Osteoblast (primary cell): ENCODE results near the gene VIT. TPM values are rescaled to one million over a fixed set of nuclear protein-coding genes. Genes with fewer than 3 reads are reported as not detected.

Experiments
- DNase-seq: peaks from one replicate; pipeline ENCODE4 v3.0.0; 2011; ENCODE audit warnings: low spot score, mixed read lengths; ENCODE audit not compliant: insufficient read length; ENCODE audit errors: missing footprints
- H2AFZ ChIP-seq: 2 replicates; pipeline ENCODE4 v1.6.0; 2011; ENCODE audit warnings: mild to moderate bottlenecking, low read length
- H3K27ac ChIP-seq: 2 replicates; pipeline ENCODE4 v1.5.1; 2011; ENCODE audit warnings: mild to moderate bottlenecking, low read depth, low read length, moderate library complexity
- H3K27me3 ChIP-seq: 2 replicates; pipeline ENCODE4 v1.6.0; 2012; ENCODE audit warnings: mild to moderate bottlenecking, control low read depth, inconsistent platforms, low read length, moderate library complexity; ENCODE audit not compliant: insufficient read depth
- H3K36me3 ChIP-seq: 2 replicates; pipeline ENCODE4 v1.5.1; 2011; ENCODE audit warnings: mild to moderate bottlenecking, low read length, control low read depth, moderate library complexity; ENCODE audit not compliant: insufficient read depth
- H3K4me1 ChIP-seq: 2 replicates; pipeline ENCODE4 v1.5.1; 2011; ENCODE audit warnings: mild to moderate bottlenecking, low read length, control low read depth, moderate library complexity; ENCODE audit not compliant: insufficient read depth
- H3K4me2 ChIP-seq: 2 replicates; pipeline ENCODE4 v1.6.0; 2011; ENCODE audit warnings: mild to moderate bottlenecking, low read length; ENCODE audit not compliant: insufficient read depth
- H3K4me3 ChIP-seq: fragments of 200-600 bp; sonication (generic); 3 replicates; pipeline ENCODE4 v1.5.1; 2012; ENCODE audit warnings: mild to moderate bottlenecking, low read length, inconsistent platforms; ENCODE audit not compliant: insufficient read depth
- H3K79me2 ChIP-seq: 2 replicates; pipeline ENCODE4 v1.6.0; 2012; ENCODE audit warnings: mild to moderate bottlenecking, low read length, control low read depth, inconsistent platforms; ENCODE audit not compliant: insufficient read depth
- H3K9me3 ChIP-seq: 2 replicates; pipeline ENCODE4 v1.5.1; 2011; ENCODE audit warnings: low read depth, low read length, control low read depth
- H4K20me1 ChIP-seq: 2 replicates; pipeline ENCODE4 v1.6.0; 2012; ENCODE audit warnings: mild to moderate bottlenecking, low read length, control low read depth; ENCODE audit not compliant: insufficient read depth
- CTCF ChIP-seq: IDR thresholded peaks from 2 replicates; pipeline ENCODE4 v1.5.1; 2011; ENCODE audit warnings: mild to moderate bottlenecking, low read depth, low read length, moderate library complexity; ENCODE audit errors: extremely low read depth
- total RNA-seq: library from RNA; depleted of rRNA; stranded (reverse); fragments of >200 nt; gene quantifications from 2 replicates; pipeline ENCODE4 v1.2.3, GENCODE V29; 2012

VIT gene
- total RNA-seq, 1 donor, result 31.1 TPM

- TF ChIP-seq CTCF, result no peak
- no peaks in the 10 kb centered on the region for H3K36me3 ChIP-seq
- peak; percentile 6 for DNase-seq
- no peaks in the 10 kb centered on the region for H3K79me2 ChIP-seq
- H3K4me3 ChIP-seq, result no peak overlapping the region
- no peaks in the 10 kb centered on the region for H4K20me1 ChIP-seq
- H3K27ac ChIP-seq, result no peak overlapping the region
- no peaks in the 10 kb centered on the region for H3K9me3 ChIP-seq
- no peak overlapping the region for H3K4me2 ChIP-seq
- no peaks in the 10 kb centered on the region for H3K27me3 ChIP-seq
- H2AFZ ChIP-seq, result no peak overlapping the region
- H3K4me1 ChIP-seq, result peaks cover 8% of the 10 kb centered on the region
Observed at GRCh38 chr2:36777272-36777671, 80.8 kb downstream of the VIT start.

DNA sequence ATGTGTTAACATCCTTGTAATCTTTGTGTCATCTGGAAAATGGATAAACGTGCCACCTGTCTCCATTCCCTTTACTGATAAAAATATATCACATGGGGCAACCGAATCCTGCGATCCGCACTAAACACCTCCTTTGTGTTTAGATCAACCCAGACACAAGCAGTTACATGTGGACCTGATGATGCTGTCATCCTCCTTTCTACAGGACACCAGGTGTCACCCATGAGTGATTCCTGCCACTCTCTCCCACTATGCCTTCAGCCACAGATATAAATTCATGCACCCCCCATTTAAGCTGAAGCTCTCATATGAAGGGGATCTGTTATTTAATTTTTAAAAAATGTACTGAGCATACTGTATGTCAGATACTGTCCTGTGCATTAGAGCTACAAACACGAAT, 81.3 kb downstream of the VIT start:
- no peak overlapping the region for H3K27ac ChIP-seq
- no peaks in the 10 kb centered on the region for H3K79me2 ChIP-seq
- no peaks in the 10 kb centered on the region for H4K20me1 ChIP-seq
- H3K27me3 ChIP-seq, result no peaks in the 10 kb centered on the region
- no peaks in the 10 kb centered on the region for H3K9me3 ChIP-seq
- no peak overlapping the region for H3K4me3 ChIP-seq
- DNase-seq, result no peak
- no peaks in the 10 kb centered on the region for H3K36me3 ChIP-seq
- no peak for TF ChIP-seq CTCF
- H3K4me2 ChIP-seq, result no peak overlapping the region
- H2AFZ ChIP-seq, result no peak overlapping the region
- H3K4me1 ChIP-seq, result peaks cover 11% of the 10 kb centered on the region

GRCh38 chr2:36779462-36779861, 83.0 kb downstream of the VIT start:
- Histone ChIP-seq H4K20me1 (no peaks in the 10 kb centered on the region), H3K4me3 (no peak overlapping the region), H3K27ac (no peak overlapping the region), H3K4me1 (peaks cover 11% of the 10 kb centered on the region), H2AFZ (peak overlapping the region; percentile 92), H3K9me3 (no peaks in the 10 kb centered on the region), H3K4me2 (peak overlapping the region; percentile 88), H3K36me3 (no peaks in the 10 kb centered on the region), H3K27me3 (no peaks in the 10 kb centered on the region), H3K79me2 (no peaks in the 10 kb centered on the region)
- TF ChIP-seq CTCF, result no peak
- no peak for DNase-seq

GRCh38 chr2:36780231-36780839, 83.8 kb downstream of the VIT start:
- TF ChIP-seq CTCF, result peak; percentile 85
- H3K79me2 ChIP-seq, result no peaks in the 10 kb centered on the region
- peak; percentile 91 for DNase-seq
- H3K4me3 ChIP-seq, result peak overlapping the region; percentile 66
- peak overlapping the region; percentile 92 for H2AFZ ChIP-seq
- peak overlapping the region; percentile 21 for H3K27ac ChIP-seq
- no peaks in the 10 kb centered on the region for H3K27me3 ChIP-seq
- no peaks in the 10 kb centered on the region for H3K9me3 ChIP-seq
- no peaks in the 10 kb centered on the region for H3K36me3 ChIP-seq
- H3K4me2 ChIP-seq, result peak overlapping the region; percentile 88
- H3K4me1 ChIP-seq, result peaks cover 11% of the 10 kb centered on the region
- no peaks in the 10 kb centered on the region for H4K20me1 ChIP-seq
